Skeletal muscle tissue (tissue), 4 donors: ENCODE data around the gene ZFP1. TPM values are rescaled to one million over a fixed set of nuclear protein-coding genes. Genes with fewer than 3 reads are reported as not detected.

Source experiments
- H3K27ac ChIP-seq: one replicate; pipeline ENCODE4 v1.7.0; 2013; ENCODE audit warnings: mild to moderate bottlenecking, low read depth, low read length, inconsistent platforms
- H3K27me3 ChIP-seq, 3 donors: one replicate each; pipeline ENCODE4 v1.7.0; 2013; ENCODE audit warnings: low read length in 3 of 3; ENCODE audit not compliant: control insufficient read depth in 3 of 3, insufficient read depth in 3 of 3
- H3K36me3 ChIP-seq, 3 donors: one replicate each; pipeline ENCODE4 v1.7.0; 2013; ENCODE audit warnings: low read length in 3 of 3; ENCODE audit not compliant: control insufficient read depth in 3 of 3, insufficient read depth in 3 of 3
- H3K4me1 ChIP-seq, 3 donors: one replicate each; pipeline ENCODE4 v1.7.0; 2013; ENCODE audit warnings: low read length in 3 of 3, mild to moderate bottlenecking in 3 of 3; ENCODE audit not compliant: control insufficient read depth in 3 of 3, insufficient read depth in 3 of 3
- H3K4me3 ChIP-seq, 3 donors: one replicate each; pipeline ENCODE4 v1.7.0; 2013; ENCODE audit warnings: low read length in 3 of 3
- H3K9ac ChIP-seq, 3 donors: one replicate each; pipeline ENCODE4 v1.7.0; 2013; ENCODE audit warnings: low read length in 3 of 3, mild to moderate bottlenecking in 3 of 3, moderate library complexity in 2 of 3, low read depth in 1 of 3
- H3K9me3 ChIP-seq, 3 donors: one replicate each; pipeline ENCODE4 v1.7.0; 2013; ENCODE audit warnings: low read length in 3 of 3; ENCODE audit not compliant: control insufficient read depth in 3 of 3
- total RNA-seq: library from RNA; depleted of rRNA; stranded (reverse); fragments of >200 nt; gene quantifications from one replicate; pipeline ENCODE4 v1.2.3, GENCODE V29; 2014
- donor health status: Osteomylitis.

ZFP1 gene
- total RNA-seq, 1 donor from 2014 or later = 12.5 TPM

- Histone ChIP-seq H3K27ac (no peak overlapping the region), H3K9me3 (no peaks in the 10 kb centered on the region), H3K36me3 (peaks cover 6 to 16% (median 15%) of the 10 kb centered on the region in 3 donors), H3K4me3 (no peak overlapping the region), H3K27me3 (no peaks in the 10 kb centered on the region), H3K4me1 (peaks cover 0 to 4% (median 3%) of the 10 kb centered on the region in 3 donors), H3K9ac (no peak overlapping the region)
Measured at GRCh38 chr16:75151798-75152197, 3.5 kb downstream of the ZFP1 start.

GRCh38 chr16:75152635-75153034 lies 4.3 kb downstream of the ZFP1 start:
- no peak overlapping the region for H3K9ac ChIP-seq
- no peak overlapping the region for H3K4me3 ChIP-seq
- H3K9me3 ChIP-seq = no peaks in the 10 kb centered on the region
- peaks cover 0 to 4% (median 3%) of the 10 kb centered on the region in 3 donors for H3K4me1 ChIP-seq
- H3K36me3 ChIP-seq = peaks cover 6 to 16% (median 15%) of the 10 kb centered on the region in 3 donors
- no peak overlapping the region for H3K27ac ChIP-seq
- H3K27me3 ChIP-seq = no peaks in the 10 kb centered on the region

GRCh38 chr16:75160386-75160785 lies 12.1 kb downstream of the ZFP1 start:
- Histone ChIP-seq H3K4me1 (no peaks in the 10 kb centered on the region), H3K27me3 (no peaks in the 10 kb centered on the region), H3K9ac (no peak overlapping the region), H3K27ac (no peak overlapping the region), H3K9me3 (no peaks in the 10 kb centered on the region), H3K36me3 (peaks cover under 1 to 14% (median 3%) of the 10 kb centered on the region in 3 donors), H3K4me3 (no peak overlapping the region)

GRCh38 chr16:75169899-75170405 lies 21.6 kb downstream of the ZFP1 start:
- Histone ChIP-seq H3K9me3 (peaks cover 0 to 34% (median 19%) of the 10 kb centered on the region in 3 donors), H3K9ac (no peak overlapping the region), H3K4me3 (peak overlapping the region in 2 of 3 donors; percentile 4 to 17), H3K4me1 (no peaks in the 10 kb centered on the region), H3K27ac (no peak overlapping the region), H3K27me3 (no peaks in the 10 kb centered on the region), H3K36me3 (peaks cover 33 to 45% (median 45%) of the 10 kb centered on the region in 3 donors)

- Histone ChIP-seq H3K36me3 (peaks cover 22 to 35% (median 35%) of the 10 kb centered on the region in 3 donors), H3K27me3 (no peaks in the 10 kb centered on the region), H3K4me1 (no peaks in the 10 kb centered on the region), H3K9me3 (peaks cover 5 to 39% (median 29%) of the 10 kb centered on the region in 3 donors), H3K9ac (no peak overlapping the region), H3K4me3 (no peak overlapping the region), H3K27ac (no peak overlapping the region)
Measured at GRCh38 chr16:75172578-75172977, 24.3 kb downstream of the ZFP1 start.

- H3K27me3 ChIP-seq = no peaks in the 10 kb centered on the region
- no peak overlapping the region for H3K4me3 ChIP-seq
- no peak overlapping the region for H3K9ac ChIP-seq
- peaks cover 5 to 18% (median 17%) of the 10 kb centered on the region in 3 donors for H3K9me3 ChIP-seq
- no peak overlapping the region for H3K27ac ChIP-seq
- peaks cover 4 to 11% (median 10%) of the 10 kb centered on the region in 3 donors for H3K36me3 ChIP-seq
- H3K4me1 ChIP-seq = no peaks in the 10 kb centered on the region
Measured at GRCh38 chr16:75175074-75175473, 26.8 kb downstream of the ZFP1 start.

- Histone ChIP-seq H3K4me1 (no peaks in the 10 kb centered on the region), H3K9me3 (peaks cover 5 to 13% (median 10%) of the 10 kb centered on the region in 3 donors)
Measured at GRCh38 chr16:75176926-75177325, 28.6 kb downstream of the ZFP1 start.

GRCh38 chr16:75179208-75179607 lies 30.9 kb downstream of the ZFP1 start:
- Histone ChIP-seq H3K4me3 (no peak overlapping the region), H3K4me1 (no peaks in the 10 kb centered on the region), H3K27ac (no peak overlapping the region), H3K9ac (no peak overlapping the region), H3K27me3 (no peaks in the 10 kb centered on the region), H3K36me3 (no peaks in the 10 kb centered on the region), H3K9me3 (peaks cover 5 to 13% (median 5%) of the 10 kb centered on the region in 3 donors)

More at GRCh38 chr16:75176926-75177325, 28.6 kb downstream of the ZFP1 start:
- Histone ChIP-seq H3K9ac (no peak overlapping the region), H3K4me3 (no peak overlapping the region), H3K36me3 (no peaks in the 10 kb centered on the region), H3K27me3 (no peaks in the 10 kb centered on the region), H3K27ac (no peak overlapping the region)

- H3K4me3 ChIP-seq = no peak overlapping the region
- no peaks in the 10 kb centered on the region for H3K36me3 ChIP-seq
- no peak overlapping the region for H3K9ac ChIP-seq
- no peaks in the 10 kb centered on the region for H3K4me1 ChIP-seq
- no peak overlapping the region for H3K27ac ChIP-seq
- H3K9me3 ChIP-seq = peaks cover 0 to 5% (median 4%) of the 10 kb centered on the region in 3 donors
- H3K27me3 ChIP-seq = no peaks in the 10 kb centered on the region
Measured at GRCh38 chr16:75181630-75182029, 33.3 kb downstream of the ZFP1 start.

- peaks cover 4 to 12% (median 8%) of the 10 kb centered on the region in 3 donors for H3K27me3 ChIP-seq
- H3K27ac ChIP-seq = no peak overlapping the region
- no peak overlapping the region for H3K4me3 ChIP-seq
- H3K36me3 ChIP-seq = no peaks in the 10 kb centered on the region
- no peaks in the 10 kb centered on the region for H3K9me3 ChIP-seq
- no peak overlapping the region for H3K9ac ChIP-seq
- no peaks in the 10 kb centered on the region for H3K4me1 ChIP-seq
Measured at GRCh38 chr16:75188832-75189477, 40.6 kb downstream of the ZFP1 start.
